Adrenal gland (tissue), 5 donors: Measurements from ENCODE around the gene PPP3CA.

Experiments
- CTCF ChIP-seq, 6 experiments: fragments of 450-650 bp in 4 of 6; fragments of 200-600 bp in 2 of 6; sonication (generic) in 1 of 6; IDR thresholded peaks; 1 replicate in 5 of 6; 2 replicates in 1 of 6; pipeline versions ENCODE4 v1.5.1 to v1.8.0; 2016 to 2021; ENCODE audit warnings: antibody characterized with exemption in 6 of 6, mild to moderate bottlenecking in 2 of 6, moderate library complexity in 1 of 6
- POLR2A ChIP-seq, 2 donors: fragments of 450-650 bp; IDR thresholded peaks; one replicate each; pipeline ENCODE4 v1.6.1; 2017; ENCODE audit warnings: antibody characterized with exemption in 2 of 2, mild to moderate bottlenecking in 2 of 2, moderate library complexity in 1 of 2
- donor health status: DM: no; HTN: no; CAD: no.

GRCh38 chr4:101050837-101051205, 296.5 kb downstream of the PPP3CA start:
- TF ChIP-seq POLR2A (IDR thresholded peaks at IDR 0.05): no peak
- no peak for TF ChIP-seq CTCF (IDR thresholded peaks at IDR 0.05)
